GM18868 (cell line): ENCODE data around the gene TET3.

Experiments used
- ATAC-seq: cut with Tn5 transposase; IDR thresholded peaks from one replicate; pipeline ENCODE4 v1.9.1; 2021; ENCODE audit warnings: mild to moderate bottlenecking, moderate library complexity; ENCODE audit not compliant: unreplicated experiment

The TET3 gene

DNA sequence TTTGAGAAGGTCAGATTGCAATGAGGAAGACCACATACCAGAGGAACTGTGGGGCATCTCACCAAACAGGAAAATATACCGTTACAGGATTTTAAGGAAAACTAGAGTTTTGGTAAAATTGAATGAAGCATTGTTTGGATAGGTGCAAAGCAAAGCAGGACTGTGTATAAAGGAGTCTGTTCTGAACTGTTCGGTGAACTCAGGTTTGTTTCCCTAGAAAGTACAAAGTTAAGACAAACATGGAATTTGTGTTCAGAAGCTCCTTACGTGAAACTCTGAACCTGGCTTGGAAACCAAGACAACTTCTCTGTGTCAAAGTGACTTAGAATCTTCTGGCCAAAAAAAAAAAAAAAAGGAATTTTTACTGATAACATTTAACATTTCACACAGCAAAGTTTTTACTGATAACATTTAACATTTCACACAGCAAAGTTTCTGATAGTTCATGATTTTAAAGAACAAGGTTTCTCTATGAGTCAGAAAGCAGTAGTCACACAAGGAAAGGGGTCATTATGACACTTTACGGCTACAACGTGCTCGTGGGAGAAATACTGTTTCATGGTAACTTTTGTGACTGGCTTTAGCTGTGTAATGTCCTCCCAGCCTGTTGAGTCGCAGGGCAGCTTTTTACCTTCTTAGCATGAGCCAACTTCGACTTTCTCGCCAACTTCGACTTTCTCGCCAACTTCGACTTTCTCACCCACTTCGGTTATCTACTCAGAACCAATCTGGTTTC is 21.2 kb upstream of the TET3 start:
- peak; percentile 92 for ATAC-seq

- ATAC-seq = peak; percentile 11
Observed at GRCh38 chr2:73964223-73964622, 20.5 kb upstream of the TET3 start.

GRCh38 chr2:73965053-73965452 is 19.7 kb upstream of the TET3 start:
- no peak for ATAC-seq

DNA sequence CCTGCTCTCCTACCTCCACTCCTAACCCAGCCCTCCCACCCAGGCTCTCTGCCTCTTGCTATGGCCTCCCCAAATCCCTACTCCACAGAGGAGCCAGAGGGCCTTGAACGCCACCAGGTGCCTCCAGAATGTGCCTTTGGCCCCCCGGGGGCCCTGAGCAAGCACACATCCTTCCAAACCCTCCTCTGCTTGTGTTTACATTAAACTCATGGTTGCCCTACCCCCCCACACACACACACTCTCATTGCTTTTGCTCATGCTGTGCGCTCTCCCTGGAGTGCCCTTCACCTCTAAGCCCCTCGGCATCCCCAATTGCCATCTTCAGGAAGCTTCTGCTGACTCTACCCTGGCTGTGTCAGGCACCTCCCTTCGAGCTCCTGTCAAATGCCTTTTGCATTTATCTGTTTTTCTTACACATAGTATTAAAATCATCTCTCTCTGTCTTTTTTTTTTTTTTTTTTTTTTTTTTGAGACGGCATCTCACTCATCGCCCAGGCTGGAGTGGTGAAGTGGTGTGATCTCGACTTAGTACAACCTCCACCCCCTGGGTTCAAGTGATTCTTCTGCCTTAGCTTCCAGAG is 16.3 kb upstream of the TET3 start:
- no peak for ATAC-seq

- ATAC-seq = no peak
Observed at GRCh38 chr2:73969356-73969755, 15.4 kb upstream of the TET3 start.

DNA sequence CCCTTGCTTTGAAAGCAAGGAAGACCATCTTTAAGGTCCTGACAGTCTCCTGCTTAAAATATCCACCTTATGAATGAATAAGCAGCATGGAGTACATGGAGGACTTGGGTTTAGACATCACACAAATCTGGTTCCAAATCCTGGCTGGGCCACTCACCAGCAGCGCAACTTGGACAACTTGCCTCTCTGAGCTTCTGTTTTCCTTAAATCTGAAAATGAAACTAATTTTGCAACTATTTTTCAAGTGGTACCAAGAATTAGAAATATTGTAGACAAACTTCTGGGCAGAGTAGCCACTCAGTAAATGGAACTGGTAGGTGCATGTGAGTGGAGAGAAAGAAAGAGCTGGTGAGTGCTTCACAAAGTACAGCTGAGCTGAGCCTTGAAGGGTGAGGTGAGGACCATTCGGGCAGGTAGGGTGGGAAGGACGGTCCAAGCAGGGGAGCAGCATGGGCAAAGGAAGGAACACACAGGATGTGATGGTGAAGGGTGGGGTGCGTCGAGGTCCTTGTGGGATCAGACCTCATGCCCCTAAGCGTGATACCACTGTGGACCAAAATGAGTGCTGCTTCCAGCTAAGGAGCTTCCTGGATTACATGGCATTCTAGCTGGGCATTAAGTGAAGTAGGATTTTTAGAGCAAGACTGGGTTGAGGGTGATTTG is 14.4 kb upstream of the TET3 start:
- ATAC-seq = no peak

DNA sequence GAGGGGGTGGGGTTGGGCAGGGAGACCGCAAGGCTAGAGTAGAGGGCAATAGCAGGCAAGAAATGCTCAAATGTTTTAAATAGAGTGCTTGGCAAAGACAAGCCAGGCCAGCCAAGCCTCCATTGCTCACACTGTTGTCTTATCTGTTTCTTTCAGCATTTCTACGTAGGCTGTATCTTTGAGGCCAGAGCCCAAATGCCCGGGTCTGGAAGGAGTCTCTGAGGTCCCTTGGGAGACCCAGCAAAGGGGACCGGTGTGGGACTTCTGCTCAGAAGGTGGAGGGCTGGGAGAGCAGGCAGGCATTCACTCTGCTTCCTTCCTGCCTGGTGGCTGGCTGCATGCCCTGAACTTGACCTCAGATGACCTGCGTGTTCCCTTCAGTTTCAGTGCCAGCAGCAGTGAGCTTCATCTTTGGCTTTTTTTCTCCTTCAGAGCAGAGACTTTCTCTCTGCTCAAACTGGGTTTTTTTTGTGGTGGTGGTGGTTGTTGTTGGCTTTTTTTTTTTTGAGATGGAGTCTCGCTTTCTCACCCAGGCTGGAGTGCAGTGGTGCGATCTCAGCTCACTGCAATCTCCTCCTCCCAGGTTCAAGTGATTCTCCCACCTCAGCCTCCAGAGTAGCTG is 13.7 kb upstream of the TET3 start:
- ATAC-seq = peak; percentile 62

DNA sequence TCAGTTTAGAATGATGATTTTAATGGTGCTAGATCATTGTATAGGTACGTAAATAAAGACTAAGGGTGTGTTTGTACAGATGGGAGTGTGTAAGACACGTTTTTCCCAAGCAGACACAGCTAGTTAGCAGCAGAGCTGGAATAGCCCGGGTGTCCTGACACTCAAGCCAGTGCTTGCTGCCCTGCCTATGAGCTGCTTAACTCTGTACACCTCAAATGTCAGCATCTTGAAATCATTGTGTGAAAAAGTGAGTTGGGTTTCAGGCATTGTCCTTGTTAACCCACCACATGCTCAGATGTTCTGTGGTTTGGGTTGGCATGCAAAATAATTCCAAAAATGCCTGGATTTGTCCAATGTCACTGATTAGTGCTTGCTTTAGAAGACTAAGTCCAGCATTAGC is 13.0 kb upstream of the TET3 start:
- no peak for ATAC-seq

- peak; percentile 50 for ATAC-seq
Observed at GRCh38 chr2:73972846-73973245, 11.9 kb upstream of the TET3 start.

DNA sequence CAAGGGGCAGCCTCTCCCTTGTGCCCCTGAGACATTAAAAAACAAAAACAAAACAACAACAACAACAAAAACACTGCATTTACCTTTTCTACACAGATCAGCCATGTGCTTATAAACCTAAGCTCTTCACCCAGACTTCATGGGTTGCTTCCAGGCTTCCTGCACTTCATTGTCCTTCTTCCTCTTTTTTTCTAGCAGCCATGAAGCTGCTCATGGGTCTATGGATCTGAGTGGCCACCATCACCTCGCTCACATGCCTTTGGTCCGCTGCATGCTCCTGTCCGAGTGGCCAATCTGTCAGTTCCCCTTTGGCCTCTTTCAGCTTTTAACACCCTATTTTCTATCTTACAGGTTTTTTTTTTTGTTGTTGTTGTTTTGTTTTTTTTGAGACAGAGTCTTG is 9.0 kb upstream of the TET3 start:
- ATAC-seq = no peak

DNA sequence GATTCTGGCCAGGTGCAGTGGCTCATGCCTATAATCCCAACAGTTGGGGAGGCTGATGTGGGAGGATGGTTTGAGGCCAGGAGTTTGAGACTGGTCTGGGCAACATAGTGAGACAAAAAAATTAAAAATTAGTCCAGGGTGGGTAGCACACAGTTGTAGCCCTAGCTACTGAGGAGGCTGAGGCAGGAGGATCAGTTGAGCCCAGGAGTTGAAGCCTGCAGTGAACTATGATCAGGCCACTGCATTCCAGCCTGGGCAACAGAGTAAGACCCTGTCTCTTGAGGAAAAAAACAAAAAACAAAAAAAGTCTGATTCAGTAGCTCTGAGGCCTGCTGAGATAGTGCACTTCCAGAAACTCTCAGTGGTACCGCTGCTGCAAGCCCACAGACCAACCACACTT is 7.9 kb upstream of the TET3 start:
- ATAC-seq = no peak

DNA sequence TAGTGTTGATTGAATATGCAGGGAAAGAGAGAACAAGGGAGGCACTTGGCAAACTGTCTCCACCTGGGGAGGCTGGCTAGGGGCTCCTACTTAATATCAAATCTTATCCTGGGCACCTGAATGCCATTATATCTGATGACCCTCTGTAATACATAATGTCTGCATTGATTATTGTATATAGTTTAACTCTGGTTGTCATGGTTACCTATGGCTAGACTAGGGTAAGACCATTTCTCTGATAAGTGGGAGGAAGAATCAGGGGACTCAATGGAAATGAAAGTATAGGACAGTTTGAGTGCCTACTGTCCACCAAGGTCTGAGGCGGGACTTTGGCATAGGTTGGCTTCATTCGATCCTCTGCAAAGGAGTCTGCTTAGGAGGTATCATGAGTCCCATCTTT is 7.2 kb upstream of the TET3 start:
- ATAC-seq = no peak

- peak; percentile 51 for ATAC-seq
Observed at GRCh38 chr2:73979021-73979420, 5.7 kb upstream of the TET3 start.

GRCh38 chr2:73979686-73980085 is 5.0 kb upstream of the TET3 start:
- no peak for ATAC-seq

DNA sequence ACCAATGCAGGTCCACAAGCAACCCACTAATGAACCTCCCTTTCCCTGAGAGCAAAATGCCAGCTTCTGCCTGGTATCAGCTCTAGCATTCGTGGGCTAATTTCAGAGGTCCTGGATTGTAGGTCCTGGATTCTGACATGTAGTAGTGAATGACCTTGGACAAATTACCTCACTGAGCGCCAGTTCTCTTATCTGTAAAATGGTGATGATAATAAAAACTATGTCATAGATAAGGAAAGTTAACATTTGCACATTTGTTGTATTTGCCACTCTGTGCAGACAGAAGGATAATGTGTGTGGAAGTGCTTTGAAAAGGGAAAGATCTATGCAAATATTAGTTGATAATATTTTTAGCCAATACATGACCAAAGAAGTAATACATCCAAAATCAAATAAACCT is 4.1 kb upstream of the TET3 start:
- no peak for ATAC-seq

- peak; percentile 25 for ATAC-seq
Observed at GRCh38 chr2:73981081-73982001, 3.4 kb upstream of the TET3 start.

- ATAC-seq = no peak
Observed at GRCh38 chr2:73982140-73982617, 2.5 kb upstream of the TET3 start.

- ATAC-seq = no peak
Observed at GRCh38 chr2:73983322-73984202, 1.1 kb upstream of the TET3 start.

DNA sequence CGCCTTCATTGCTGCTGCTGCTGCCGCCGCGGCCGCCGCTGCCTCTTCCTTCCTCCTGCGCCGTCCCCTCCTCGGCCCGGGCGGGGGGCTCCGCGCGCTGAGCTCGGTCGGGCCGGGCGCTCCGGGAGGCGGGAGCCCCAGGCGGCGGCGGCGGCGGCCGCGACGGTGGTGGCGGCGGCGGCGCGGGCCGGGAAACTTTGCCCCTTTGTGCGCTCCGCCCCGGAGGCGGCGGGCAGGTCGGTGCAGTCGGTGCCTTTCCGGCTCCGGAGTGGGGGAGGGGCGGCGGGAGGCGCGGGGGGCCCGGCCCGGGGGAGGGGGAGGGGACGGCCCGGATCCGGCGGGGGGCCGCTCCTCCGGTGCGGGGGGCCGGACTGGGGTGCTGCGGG is 205 bp downstream of the TET3 start:
- peak; percentile 6 for ATAC-seq
